GM12878 (cell line): ENCODE results near the gene NAT10. TPM values are rescaled to one million over a fixed set of nuclear protein-coding genes. Genes with fewer than 3 reads are reported as not detected.

Source experiments
- ATAC-seq: fragments of 200-7000 bp; cut with Tn5 transposase; 3 replicates; pipeline ENCODE4 v1.9.1; 2020; ENCODE audit warnings: mild to moderate bottlenecking, moderate library complexity
- BruUV-seq: library from RNA; stranded (reverse); fragments of 400-500 nt; replicated peaks from 2 replicates; lab custom pipeline; 2021; lab: Mats Ljungman, UMichigan
- CTCF ChIA-PET: fragments of 300-600 bp; sonication (Branson Sonifier 250); formaldehyde crosslinking; extraction: SDS; loops from one replicate; lab custom pipeline; 2021; ENCODE audit warnings: inconsistent platforms; lab: Yijun Ruan, JAX
- POLR2A ChIA-PET: fragments of 350-600 bp; formaldehyde crosslinking; extraction: SDS; loops from one replicate; lab custom pipeline; 2021; ENCODE audit warnings: inconsistent platforms; lab: Charles Lee
- RAD21 ChIA-PET: fragments of 300-600 bp; sonication (Branson Sonifier 250); formaldehyde crosslinking; loops from one replicate; lab custom pipeline; 2023; ENCODE audit warnings: antibody characterized with exemption; ENCODE audit not compliant: unreplicated experiment; lab: Charles Lee
- SMC1A ChIA-PET: fragments of 300-600 bp; sonication (Branson Sonifier 250); formaldehyde crosslinking; loops from one replicate; lab custom pipeline; 2023; ENCODE audit not compliant: unreplicated experiment, uncharacterized antibody; lab: Charles Lee
- DNase-seq: peaks from one replicate; pipeline ENCODE4 v3.0.0-alpha.2; 2011; ENCODE audit warnings: low read depth, low spot score
- FAIRE-seq: peaks from 3 replicates; lab custom pipeline; 2011; peaks lifted over from hg19 to GRCh38; lab: Jason Lieb, UNC
- H2AFZ ChIP-seq: 2 replicates; pipeline ENCODE4 v1.6.0; 2011; ENCODE audit warnings: low read depth, low read length, control low read depth; ENCODE audit not compliant: control insufficient read depth
- H3K27ac ChIP-seq: 2 replicates; pipeline ENCODE4 v1.5.1; 2011; ENCODE audit warnings: control low read depth; ENCODE audit not compliant: control insufficient read depth, insufficient read depth
- H3K27me3 ChIP-seq, 2 experiments: replicated peaks in 1 of 2; 2 replicates each; pipeline versions ENCODE4 v1.6.0 to v1.6.1; 2011; ENCODE audit warnings: low read length in 1 of 2; ENCODE audit not compliant: control insufficient read depth in 2 of 2, insufficient read depth in 2 of 2
- H3K36me3 ChIP-seq, 2 experiments: 2 replicates each; pipeline ENCODE4 v1.5.1; 2011; ENCODE audit warnings: low read length in 1 of 2; ENCODE audit not compliant: control insufficient read depth in 2 of 2, insufficient read depth in 2 of 2
- H3K4me1 ChIP-seq: 2 replicates; pipeline ENCODE4 v1.6.1; 2011; ENCODE audit warnings: mild to moderate bottlenecking, low read length, moderate library complexity, mixed read lengths; ENCODE audit not compliant: control insufficient read depth, insufficient read depth
- H3K4me2 ChIP-seq: 2 replicates; pipeline ENCODE4 v1.6.0; 2011; ENCODE audit warnings: control low read depth; ENCODE audit not compliant: control insufficient read depth, insufficient read depth
- H3K4me3 ChIP-seq: fragments of 200-600 bp; sonication (generic); 2 replicates; pipeline ENCODE4 v1.5.1; 2016
- H3K79me2 ChIP-seq: 2 replicates; pipeline ENCODE4 v1.6.0; 2011; ENCODE audit warnings: low read length; ENCODE audit not compliant: control insufficient read depth, insufficient read depth
- H3K9ac ChIP-seq: 2 replicates; pipeline ENCODE4 v1.8.0; 2011; ENCODE audit warnings: low read length, control low read depth, mixed read lengths; ENCODE audit not compliant: control insufficient read depth, insufficient read depth
- H3K9me3 ChIP-seq: replicated peaks from 3 replicates; pipeline ENCODE4 v1.5.1; 2011; ENCODE audit warnings: mild to moderate bottlenecking, low read length; ENCODE audit not compliant: control insufficient read depth, insufficient read depth
- H4K20me1 ChIP-seq: 2 replicates; pipeline ENCODE4 v1.6.0; 2011; ENCODE audit not compliant: control insufficient read depth, insufficient read depth
- BCL11A ChIP-seq: IDR thresholded peaks from 2 replicates; pipeline ENCODE4 v1.6.1; 2011; ENCODE audit warnings: low read depth, low read length
- BMI1 ChIP-seq: fragments of 450-650 bp; IDR thresholded peaks from 2 replicates; pipeline ENCODE4 v1.6.1; 2016; ENCODE audit warnings: mild to moderate bottlenecking, moderate library complexity, borderline replicate concordance
- FOXM1 ChIP-seq: IDR thresholded peaks from 2 replicates; pipeline ENCODE4 v1.6.1; 2012; ENCODE audit warnings: low read depth, mild to moderate bottlenecking, inconsistent platforms, low read length, moderate library complexity
- LARP7 ChIP-seq: fragments of 450-650 bp; IDR thresholded peaks from 2 replicates; pipeline ENCODE4 v1.6.1; 2017; ENCODE audit warnings: mild to moderate bottlenecking
- SMAD1 ChIP-seq: fragments of 450-650 bp; IDR thresholded peaks from 2 replicates; pipeline ENCODE4 v1.6.1; 2018; ENCODE audit warnings: mild to moderate bottlenecking, low read depth; ENCODE audit not compliant: partially characterized antibody
- SMARCA5 ChIP-seq: fragments of 450-650 bp; IDR thresholded peaks from 2 replicates; pipeline ENCODE4 v1.6.1; 2017; ENCODE audit warnings: mild to moderate bottlenecking
- ZBED1 ChIP-seq: IDR thresholded peaks from 2 replicates; pipeline ENCODE4 v1.6.1; 2016; ENCODE audit warnings: borderline replicate concordance
- ZBTB40 ChIP-seq: fragments of 450-650 bp; IDR thresholded peaks from 2 replicates; pipeline ENCODE4 v1.6.1; 2016; ENCODE audit warnings: mild to moderate bottlenecking, moderate library complexity, borderline replicate concordance
- ZNF207 ChIP-seq: fragments of 450-650 bp; IDR thresholded peaks from 2 replicates; pipeline ENCODE4 v1.6.1; 2014; ENCODE audit warnings: antibody characterized with exemption, mild to moderate bottlenecking, borderline replicate concordance
- ZNF24 ChIP-seq: fragments of 450-650 bp; IDR thresholded peaks from 2 replicates; pipeline ENCODE4 v1.6.1; 2017; ENCODE audit warnings: antibody characterized with exemption, mild to moderate bottlenecking
- WGBS: methylation state at CpG from one replicate; pipeline ENCODE4 v1.1.6; 2016; ENCODE audit warnings: low lambda C conversion rate; ENCODE audit not compliant: insufficient replicate concordance, insufficient coverage; ENCODE audit errors: missing lambda C conversion rate; 5-methylcytosine and 5-hydroxymethylcytosine counted together
- in situ Hi-C: fragments of 300-500 bp; cut with MboI; formaldehyde crosslinking; loops from 9 replicates; pipeline ENCODE4 v1.14.3; 2018; ENCODE audit warnings: mixed read lengths
- intact Hi-C: fragments of 100-400 bp; cut with micrococcal nuclease; formaldehyde crosslinking; loops from one replicate; pipeline ENCODE4 v1.14.2; 2022; ENCODE audit not compliant: unreplicated experiment
- polyA plus RNA-seq, 11 experiments: library from polyadenylated mRNA; depleted of rRNA in 4 of 11; unstranded in 6 of 11; stranded (reverse) in 5 of 11; fragments of >200 nt; fragmentation: Nextera tagmentation in 4 of 11; fragmentation: Illumina TruSeq in 1 of 11; extraction: Ambion mirVana in 4 of 11; extraction: Trizol in 1 of 11; gene quantifications; 1 replicate in 1 of 11; 2 replicates in 10 of 11; pipeline versions ENCODE4 v1.2.1 to v1.2.3, GENCODE V29; 2011 to 2016; ENCODE audit warnings: inconsistent platforms in 2 of 11, missing spikeins in 2 of 11, low read depth in 1 of 11
- total RNA-seq, 4 experiments: library from RNA; depleted of rRNA in 3 of 4; stranded (reverse); fragments of >200 nt in 3 of 4; fragmentation: Illumina TruSeq in 1 of 4; extraction: Trizol in 1 of 4; gene quantifications; 2 replicates each; pipeline versions ENCODE4 v1.2.1 to v1.2.3, GENCODE V29; 2013 to 2021

NAT10 gene
- total and polyA plus RNA-seq, 10 of the 15 experiments (the other 5 are each of a cell fraction or from before 2014, with no cell fraction given) = 45.1 to 95.5 (median 72.8) TPM

- H3K9me3 ChIP-seq = no peaks in the 10 kb centered on the region
- FAIRE-seq = no peak
- H3K79me2 ChIP-seq = no peaks in the 10 kb centered on the region; the same call in 1 of the 2 replicates
- ChIA-PET CTCF (no interaction called here), RAD21 (interaction anchor here (0.9 kb wide), 1 partner anchor 26 kb away, joined by 3 read pairs; no protein-coding TSS in a partner anchor), POLR2A (no interaction called here), SMC1A (interaction anchor here (1.2 kb wide), 1 partner anchor 11 kb away, joined by 5 read pairs; no protein-coding TSS in a partner anchor)
- TF ChIP-seq ZBED1 = no peak
- intact Hi-C loops (loop anchor here (5.0 kb wide), 1 partner anchor 146 kb away; no protein-coding TSS in a partner anchor), in situ Hi-C loops (no loop called here)
- H3K4me2 ChIP-seq = no peak overlapping the region
- H3K27ac ChIP-seq = no peak overlapping the region
- peaks cover 41% of the 10 kb centered on the region for H3K4me1 ChIP-seq
- DNase-seq = no peak
- BruUV-seq = no TSS peak
- no peak for ATAC-seq
- H4K20me1 ChIP-seq = no peaks in the 10 kb centered on the region
- H3K27me3 ChIP-seq = no peaks in the 10 kb centered on the region
- WGBS = 91% methylated on average over 16 of the region's 16 CpGs
- H3K4me3 ChIP-seq = no peak overlapping the region
- no peak overlapping the region for H2AFZ ChIP-seq
- no peak overlapping the region for H3K9ac ChIP-seq
- peaks cover 27 to 40% of the 10 kb centered on the region in 2 experiments for H3K36me3 ChIP-seq
Measured at GRCh38 chr11:34148504-34149165, 43.2 kb downstream of the NAT10 start.

GRCh38 chr11:34149274-34149673, 43.8 kb downstream of the NAT10 start:
- ATAC-seq = no peak
- ChIA-PET CTCF (interaction anchor here (1.2 to 1.6 kb wide), 2 partner anchors 8 to 20 kb away, joined by 4 to 5 read pairs; no protein-coding TSS in a partner anchor), SMC1A (interaction anchor here (1.2 kb wide), 1 partner anchor 10 kb away, joined by 5 read pairs; no protein-coding TSS in a partner anchor), POLR2A (no interaction called here), RAD21 (interaction anchor here (0.9 kb wide), 1 partner anchor 25 kb away, joined by 3 read pairs; no protein-coding TSS in a partner anchor)
- H3K9ac ChIP-seq = no peak overlapping the region
- in situ Hi-C loops = no loop called here
- peaks cover 42% of the 10 kb centered on the region for H3K4me1 ChIP-seq
- FAIRE-seq = no peak
- H3K27ac ChIP-seq = no peak overlapping the region
- H3K27me3 ChIP-seq = no peaks in the 10 kb centered on the region
- no peaks in the 10 kb centered on the region; the same call in 1 of the 2 replicates for H3K79me2 ChIP-seq
- no peak overlapping the region for H2AFZ ChIP-seq
- no peaks in the 10 kb centered on the region for H3K9me3 ChIP-seq
- intact Hi-C loops = loop anchor here (5.0 kb wide), 1 partner anchor 147 kb away; no protein-coding TSS in a partner anchor
- no peaks in the 10 kb centered on the region for H4K20me1 ChIP-seq
- no peak overlapping the region for H3K4me2 ChIP-seq
- 97% methylated on average over 7 of the region's 7 CpGs for WGBS
- DNase-seq = no peak
- H3K4me3 ChIP-seq = no peak overlapping the region
- H3K36me3 ChIP-seq = peaks cover 25 to 37% of the 10 kb centered on the region in 2 experiments
- BruUV-seq = no TSS peak
- TF ChIP-seq FOXM1 = no peak
- no peak for TF ChIP-seq ZNF207
- no peak for TF ChIP-seq BMI1
- no peak for TF ChIP-seq BCL11A
- no peak for TF ChIP-seq LARP7
- TF ChIP-seq ZBTB40 = no peak
- TF ChIP-seq ZNF24 = no peak
- no peak for TF ChIP-seq SMAD1
- no peak for TF ChIP-seq SMARCA5
